HepG2 (cell line): Measurements from ENCODE around the gene FAM3B. TPM values are rescaled to one million over a fixed set of nuclear protein-coding genes. Genes with fewer than 3 reads are reported as not detected.

Experiments used
- ATAC-seq: fragments of 200-7000 bp; cut with Tn5 transposase; 3 replicates; pipeline ENCODE4 v1.9.1; 2020; ENCODE audit warnings: mild to moderate bottlenecking, moderate library complexity
- BruUV-seq: library from RNA; stranded (reverse); fragments of 400-500 nt; replicated peaks from 2 replicates; lab custom pipeline; 2021; lab: Mats Ljungman, UMichigan
- CTCF ChIA-PET: fragments of 300-600 bp; formaldehyde crosslinking; extraction: SDS; loops from one replicate; lab custom pipeline; 2021; ENCODE audit warnings: low total read pairs, inconsistent platforms, low intra/inter-chr PET ratio; lab: Yijun Ruan, JAX
- POLR2A ChIA-PET: fragments of 350-600 bp; sonication (Branson Sonifier 250); formaldehyde crosslinking; loops from one replicate; lab custom pipeline; 2020; ENCODE audit warnings: antibody characterized with exemption, inconsistent platforms; lab: Yijun Ruan, JAX
- DNase-seq: peaks from one replicate; pipeline ENCODE4 v3.0.0-alpha.2; 2015; ENCODE audit warnings: low spot score
- FAIRE-seq: peaks from 3 replicates; lab custom pipeline; 2011; peaks lifted over from hg19 to GRCh38; lab: Jason Lieb, UNC
- H2AFZ ChIP-seq: one replicate; pipeline ENCODE4 v1.6.1; 2011; ENCODE audit warnings: low read length, inconsistent platforms
- H3K27ac ChIP-seq: fragments of 300-600 bp; 3 replicates; pipeline ENCODE4 v1.8.0; 2011; ENCODE audit warnings: mixed run types, mild to moderate bottlenecking, mixed read lengths, low read length, inconsistent platforms; ENCODE audit not compliant: insufficient read depth; ENCODE audit errors: extremely low read length
- H3K27me3 ChIP-seq, 2 experiments: fragments of 200-600 bp in 1 of 2; 2 replicates in 1 of 2; 3 replicates in 1 of 2; pipeline versions ENCODE4 v1.6.0 to v1.8.0; 2011; ENCODE audit warnings: low read length in 2 of 2, mild to moderate bottlenecking in 2 of 2, moderate library complexity in 2 of 2, inconsistent platforms in 1 of 2; ENCODE audit not compliant: insufficient read depth in 2 of 2, control insufficient read depth in 1 of 2
- H3K36me3 ChIP-seq, 2 experiments: fragments of 200-600 bp in 1 of 2; replicated peaks in 1 of 2; 2 replicates in 1 of 2; 3 replicates in 1 of 2; pipeline versions ENCODE4 v1.5.1 to v1.8.0; 2011; ENCODE audit warnings: low read length in 2 of 2, inconsistent platforms in 1 of 2; ENCODE audit not compliant: insufficient read depth in 2 of 2, control insufficient read depth in 1 of 2
- H3K4me1 ChIP-seq: 2 replicates; pipeline ENCODE4 v1.5.1; 2012; ENCODE audit warnings: low read length, inconsistent platforms; ENCODE audit not compliant: insufficient read depth
- H3K4me2 ChIP-seq: 2 replicates; pipeline ENCODE4 v1.6.0; 2011; ENCODE audit warnings: low read depth, low read length, inconsistent platforms
- H3K4me3 ChIP-seq, 3 experiments: fragments of 200-600 bp in 1 of 3; sonication (generic), shearing (Covaris generic) in 1 of 3; replicated peaks in 1 of 3; 2 replicates each; pipeline ENCODE4 v1.5.1; 2011 to 2016; ENCODE audit warnings: low read length in 3 of 3, inconsistent platforms in 2 of 3, low read depth in 2 of 3, mild to moderate bottlenecking in 2 of 3, control low read depth in 1 of 3, mixed read lengths in 1 of 3; ENCODE audit not compliant: insufficient read depth in 1 of 3
- H3K79me2 ChIP-seq: one replicate; pipeline ENCODE4 v1.6.1; 2011; ENCODE audit warnings: low read length, inconsistent platforms; ENCODE audit not compliant: insufficient read depth
- H3K9ac ChIP-seq: 2 replicates; pipeline ENCODE4 v1.6.0; 2011; ENCODE audit warnings: mild to moderate bottlenecking, low read depth, low read length, inconsistent platforms; ENCODE audit not compliant: insufficient read depth
- H3K9me3 ChIP-seq: 2 replicates; pipeline ENCODE4 v1.5.1; 2012; ENCODE audit warnings: mild to moderate bottlenecking, low read length
- H4K20me1 ChIP-seq: 2 replicates; pipeline ENCODE4 v1.6.0; 2011; ENCODE audit warnings: inconsistent platforms, mild to moderate bottlenecking, low read length, moderate library complexity; ENCODE audit not compliant: insufficient read depth
- AFF4 ChIP-seq: sonication (generic); formaldehyde crosslinking; IDR thresholded peaks from 2 replicates; pipeline ENCODE4 v1.4.0; 2020; ENCODE audit warnings: missing genetic modification reagents
- AKAP8 ChIP-seq: sonication (generic); formaldehyde crosslinking; IDR thresholded peaks from 2 replicates; pipeline ENCODE4 v1.5.1; 2020; ENCODE audit warnings: mild to moderate bottlenecking, missing genetic modification reagents
- ATM ChIP-seq: fragments of 450-650 bp; IDR thresholded peaks from 2 replicates; pipeline ENCODE4 v1.7.1; 2017; ENCODE audit warnings: mild to moderate bottlenecking, borderline replicate concordance
- CBFB ChIP-seq: sonication (generic); formaldehyde crosslinking; IDR thresholded peaks from 2 replicates; pipeline ENCODE4 v1.4.0; 2020; ENCODE audit warnings: missing genetic modification reagents
- ERF ChIP-seq: IDR thresholded peaks from 2 replicates; pipeline ENCODE4 v1.6.1; 2018; ENCODE audit warnings: missing biosample characterization, missing genetic modification reagents
- HIVEP1 ChIP-seq: sonication (generic); formaldehyde crosslinking; IDR thresholded peaks from 2 replicates; pipeline ENCODE4 v1.4.0; 2020; ENCODE audit warnings: mild to moderate bottlenecking, missing genetic modification reagents
- KAT8 ChIP-seq: IDR thresholded peaks from 2 replicates; pipeline ENCODE4 v1.6.1; 2016; ENCODE audit warnings: missing genetic modification reagents, missing compliant biosample characterization
- KDM5A ChIP-seq: fragments of 200-600 bp; sonication (generic); IDR thresholded peaks from 2 replicates; pipeline ENCODE4 v1.7.0; 2018; ENCODE audit warnings: antibody characterized with exemption, mild to moderate bottlenecking, low read length, borderline replicate concordance
- MAFG ChIP-seq: sonication (generic); formaldehyde crosslinking; IDR thresholded peaks from 2 replicates; pipeline ENCODE4 v1.5.1; 2020; ENCODE audit warnings: mild to moderate bottlenecking, missing genetic modification reagents
- MXD4 ChIP-seq: IDR thresholded peaks from 2 replicates; pipeline ENCODE4 v1.6.1; 2016; ENCODE audit warnings: mild to moderate bottlenecking, missing biosample characterization, missing genetic modification reagents
- MYC ChIP-seq: sonication (generic); formaldehyde crosslinking; IDR thresholded peaks from 2 replicates; pipeline ENCODE4 v1.9.0; 2021; ENCODE audit warnings: missing genetic modification reagents, borderline replicate concordance
- NFRKB ChIP-seq: fragments of 450-650 bp; IDR thresholded peaks from 2 replicates; pipeline ENCODE4 v1.6.1; 2017
- PHF8 ChIP-seq: sonication (generic); formaldehyde crosslinking; IDR thresholded peaks from 2 replicates; pipeline ENCODE4 v1.5.0; 2020; ENCODE audit warnings: missing genetic modification reagents
- SIN3B ChIP-seq: fragments of 150-350 bp; IDR thresholded peaks from 2 replicates; pipeline ENCODE4 v1.6.1; 2014; ENCODE audit warnings: low read length
- TERF1 ChIP-seq: sonication (generic); formaldehyde crosslinking; IDR thresholded peaks from 2 replicates; pipeline ENCODE4 v1.8.0; 2022; ENCODE audit warnings: mild to moderate bottlenecking, missing genetic modification reagents, moderate library complexity
- TOE1 ChIP-seq: sonication (generic); formaldehyde crosslinking; IDR thresholded peaks from 2 replicates; pipeline ENCODE4 v1.4.0; 2020; ENCODE audit warnings: mild to moderate bottlenecking, missing genetic modification reagents
- ZNF547 ChIP-seq: sonication (generic); formaldehyde crosslinking; IDR thresholded peaks from 2 replicates; pipeline ENCODE4 v1.5.1; 2020; ENCODE audit warnings: mild to moderate bottlenecking, missing genetic modification reagents
- WGBS: methylation state at CpG from one replicate; pipeline ENCODE4 v1.1.6; 2017; ENCODE audit warnings: low lambda C conversion rate; 5-methylcytosine and 5-hydroxymethylcytosine counted together
- in situ Hi-C: cut with HindIII; loops from 2 replicates; pipeline ENCODE4 v1.10.0; 2017; ENCODE audit warnings: low pct_unique_long_range_greater_than_20kb; ENCODE audit not compliant: extremely low pct_ligation_motif_present
- intact Hi-C: fragments of 100-400 bp; cut with micrococcal nuclease; formaldehyde crosslinking; loops from one replicate; pipeline ENCODE4 v1.10.0; 2022; ENCODE audit not compliant: unreplicated experiment
- polyA plus RNA-seq, 8 experiments: library from polyadenylated mRNA; depleted of rRNA in 3 of 8; stranded (reverse) in 7 of 8; unstranded in 1 of 8; fragments of >200 nt; fragmentation: Illumina TruSeq in 4 of 8; extraction: Trizol in 4 of 8; gene quantifications; 2 replicates each; pipeline versions ENCODE4 v1.2.1 to v1.2.3, GENCODE V29; 2011 to 2016; ENCODE audit warnings: low read depth in 4 of 8, missing spikeins in 1 of 8, mixed read lengths in 1 of 8; ENCODE audit not compliant: insufficient read depth in 1 of 8
- total RNA-seq, 5 experiments: library from RNA; depleted of rRNA; stranded (reverse); fragments of >200 nt; fragmentation: Illumina TruSeq; extraction: Trizol; gene quantifications; 2 replicates each; pipeline ENCODE4 v1.2.3, GENCODE V29; 2016; ENCODE audit warnings: low read depth in 1 of 5

FAM3B gene
- total and polyA plus RNA-seq, 2 of the 13 experiments (the other 11 are each of a cell fraction or from before 2014, with no cell fraction given), result 46.5 to 62.0 TPM

GRCh38 chr21:41345934-41346685, 29.5 kb downstream of the FAM3B start:
- POLR2A ChIA-PET, result no interaction called here
- TF ChIP-seq MXD4 (CRISPR knock-in tag), result no peak
- TF ChIP-seq ZNF547 (CRISPR knock-in tag), result no peak
- no peak for TF ChIP-seq ATM
- TF ChIP-seq TERF1 (CRISPR knock-in tag), result no peak
- no peak for TF ChIP-seq HIVEP1 (CRISPR knock-in tag)
- TF ChIP-seq MAFG (CRISPR knock-in tag), result no peak
- no peak for TF ChIP-seq KAT8 (CRISPR knock-in tag)
- TF ChIP-seq NFRKB, result no peak
- no peak for TF ChIP-seq MYC (CRISPR knock-in tag)
- TF ChIP-seq AFF4 (CRISPR knock-in tag), result no peak
- no peak for TF ChIP-seq SIN3B
- no peak for TF ChIP-seq KDM5A
- no peak for TF ChIP-seq AKAP8 (CRISPR knock-in tag)
- TF ChIP-seq PHF8 (CRISPR knock-in tag), result no peak
- TF ChIP-seq ERF, result no peak
- TF ChIP-seq CBFB, result no peak
- TF ChIP-seq TOE1 (CRISPR knock-in tag), result no peak
- no peak overlapping the region for H3K9ac ChIP-seq
- H2AFZ ChIP-seq, result no peak overlapping the region
- no peaks in the 10 kb centered on the region for H3K79me2 ChIP-seq
- DNase-seq, result no peak
- no peak for FAIRE-seq
- WGBS, result 97% methylated on average over 10 of the region's 13 CpGs
- in situ Hi-C loops (no loop called here), intact Hi-C loops (no loop called here)
- no peak for ATAC-seq
- BruUV-seq, result no TSS peak
- CTCF ChIA-PET, result no interaction called here
- H3K4me1 ChIP-seq, result no peaks in the 10 kb centered on the region
- no peak overlapping the region for H3K27ac ChIP-seq
- no peaks in the 10 kb centered on the region for H3K27me3 ChIP-seq
- H3K36me3 ChIP-seq, result peaks cover 21 to 76% of the 10 kb centered on the region in 2 experiments
- no peaks in the 10 kb centered on the region for H4K20me1 ChIP-seq
- H3K4me3 ChIP-seq, result no peak overlapping the region
- no peaks in the 10 kb centered on the region; the same call in 1 of the 2 replicates for H3K9me3 ChIP-seq
- no peak overlapping the region for H3K4me2 ChIP-seq
